NOMO-1 (cell line): ENCODE measurements around the gene IL19.

Source experiments
- DNase-seq, 2 experiments: peaks; one replicate each; lab custom pipeline; 2025; ENCODE audit not compliant: unreplicated experiment in 2 of 2; lab: John Stamatoyannopoulos, UW

The IL19 gene

DNA sequence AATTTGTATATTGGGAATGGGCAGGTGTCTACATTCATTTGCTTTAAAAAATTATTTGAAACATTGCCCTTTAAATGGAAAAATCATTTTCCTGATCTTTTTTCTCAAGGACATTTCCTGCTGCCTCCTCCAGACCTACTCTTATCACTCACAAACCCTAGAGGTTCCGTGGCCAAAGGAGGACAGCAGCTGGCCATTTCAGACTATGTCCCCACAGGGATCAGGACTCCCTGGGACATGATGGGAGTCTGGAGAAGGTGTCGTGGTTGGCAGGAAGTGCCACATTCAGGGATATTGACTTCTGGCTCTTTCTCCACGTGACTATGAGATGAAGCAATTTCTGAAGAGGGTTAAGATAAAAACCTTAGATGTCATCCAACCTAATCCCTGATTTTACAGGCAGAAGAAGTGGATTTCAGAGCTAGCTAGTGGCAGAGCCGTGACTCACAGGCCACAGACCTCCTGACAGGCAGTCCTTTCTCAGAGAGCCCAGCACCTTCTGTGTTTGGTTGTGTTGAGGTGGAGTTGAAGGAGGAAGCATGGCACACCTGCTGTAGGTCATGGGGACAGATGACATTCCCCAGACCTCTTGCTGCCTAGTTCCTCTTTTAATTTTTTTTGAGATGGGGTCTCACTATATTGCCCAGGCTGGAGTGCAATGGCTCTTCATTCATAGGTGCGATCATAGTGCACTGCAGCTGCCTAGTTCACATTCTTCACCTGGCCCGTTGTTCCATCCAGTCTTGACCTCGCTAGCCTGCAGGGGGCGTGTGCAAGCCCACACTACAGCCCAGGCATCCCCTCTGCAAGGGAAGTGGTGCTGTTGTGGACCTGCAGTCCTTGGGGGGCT lies 27.2 kb downstream of the IL19 start:
- peak in 1 of 2 experiments; percentile 19 for DNase-seq

DNA sequence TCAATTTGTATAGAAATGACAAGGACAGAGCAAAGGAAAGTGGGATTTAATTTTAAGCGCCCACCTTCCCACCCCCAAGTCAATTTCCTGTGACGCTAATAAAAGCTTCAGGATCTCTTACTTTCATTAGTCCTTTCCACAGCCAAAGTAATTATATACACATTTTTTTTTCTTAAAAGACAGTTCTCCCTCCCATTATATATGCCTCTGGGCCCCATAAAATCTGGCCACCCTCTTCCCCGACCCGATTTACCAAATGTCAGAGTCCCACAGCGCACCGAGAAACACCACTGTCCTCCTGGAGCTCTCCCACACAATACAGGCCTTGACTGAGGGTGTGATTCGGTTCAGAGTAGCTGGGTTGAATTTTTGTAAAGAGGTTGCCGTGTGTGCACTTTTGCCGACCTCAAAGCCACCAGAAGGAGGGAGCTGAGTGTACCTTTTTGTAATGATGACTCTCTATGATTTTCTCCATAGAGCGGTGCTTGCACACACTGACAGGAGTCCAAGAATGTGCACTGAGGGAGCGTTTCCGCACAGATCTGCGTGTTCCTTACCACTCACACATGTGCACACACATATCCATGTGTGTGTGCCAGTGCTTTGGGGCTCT lies 27.9 kb downstream of the IL19 start:
- no peak for DNase-seq

- DNase-seq: no peak
Measured at GRCh38 chr1:206799311-206799710, 28.7 kb downstream of the IL19 start.

DNA sequence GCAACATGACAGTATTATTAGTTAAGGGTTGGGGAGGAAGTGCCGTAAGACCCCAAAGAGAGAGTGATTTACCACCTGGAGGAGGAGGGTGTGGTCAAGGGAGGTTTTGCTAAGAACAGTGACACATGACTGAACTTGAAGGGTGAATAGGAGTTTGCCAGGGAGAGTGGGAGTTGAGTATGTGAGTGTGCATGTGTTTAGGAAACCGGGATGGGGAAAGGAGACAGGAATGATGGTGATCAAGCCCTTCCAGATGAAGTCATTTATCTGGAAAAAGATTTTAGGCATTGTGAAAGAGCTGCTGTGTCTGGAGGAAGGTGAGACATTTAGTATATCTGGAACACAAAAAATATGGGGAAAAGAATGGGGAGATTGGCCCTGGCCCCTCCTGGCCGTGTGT lies 29.8 kb downstream of the IL19 start:
- no peak for DNase-seq

- DNase-seq: no peak
Measured at GRCh38 chr1:206800891-206801290, 30.3 kb downstream of the IL19 start.

- no peak for DNase-seq
Measured at GRCh38 chr1:206801467-206801866, 30.9 kb downstream of the IL19 start.

DNA sequence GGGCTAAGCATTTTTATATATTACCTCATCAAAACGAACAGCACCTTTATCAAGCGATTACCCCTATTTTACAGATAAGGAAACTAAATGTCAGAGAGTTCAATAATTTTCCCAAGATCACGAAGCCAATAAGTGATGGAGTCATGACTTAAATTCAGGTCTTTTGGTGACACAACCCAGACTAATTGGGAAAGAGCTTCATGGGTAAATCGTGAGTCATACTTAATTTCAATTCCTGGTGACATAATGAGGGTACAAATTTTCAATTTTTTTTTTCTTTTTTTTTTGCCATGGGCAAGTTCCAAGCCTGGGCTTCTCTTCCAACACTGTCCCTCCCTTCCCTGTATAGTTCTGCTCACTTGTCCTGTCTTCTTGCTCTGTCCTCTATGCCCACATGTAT lies 31.8 kb downstream of the IL19 start:
- peak; percentile 36 to 69 for DNase-seq

DNA sequence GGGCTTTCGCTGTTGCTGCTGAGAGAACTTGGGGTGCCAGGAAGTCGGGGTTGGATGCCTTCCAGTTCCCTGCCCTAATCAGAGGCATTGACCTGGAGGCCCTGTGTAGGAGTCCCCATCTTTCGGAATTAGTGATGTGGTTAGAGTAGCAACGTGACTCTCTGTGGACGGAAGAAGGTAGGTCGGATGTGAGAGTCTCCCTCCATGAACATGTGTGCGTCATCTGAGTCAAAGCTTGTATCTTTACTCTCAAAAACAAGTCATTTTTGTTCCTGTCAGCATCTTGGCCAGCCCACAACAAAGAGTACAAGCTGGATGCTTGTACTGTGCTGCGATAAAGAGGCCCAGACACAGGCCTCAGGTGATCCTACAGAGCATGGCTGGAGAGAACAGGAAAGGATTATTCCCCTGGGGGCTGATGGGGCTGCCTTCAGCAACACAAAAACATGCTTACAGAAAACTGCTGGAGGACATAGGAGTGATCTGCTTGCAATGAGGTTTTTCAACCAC lies 32.7 kb downstream of the IL19 start:
- DNase-seq: no peak

- no peak for DNase-seq
Measured at GRCh38 chr1:206804156-206804737, 33.7 kb downstream of the IL19 start.

GRCh38 chr1:206805357-206805756 lies 34.8 kb downstream of the IL19 start:
- no peak for DNase-seq

- DNase-seq: peak in 1 of 2 experiments; percentile 45
Measured at GRCh38 chr1:206808615-206809014, 38.0 kb downstream of the IL19 start.

DNA sequence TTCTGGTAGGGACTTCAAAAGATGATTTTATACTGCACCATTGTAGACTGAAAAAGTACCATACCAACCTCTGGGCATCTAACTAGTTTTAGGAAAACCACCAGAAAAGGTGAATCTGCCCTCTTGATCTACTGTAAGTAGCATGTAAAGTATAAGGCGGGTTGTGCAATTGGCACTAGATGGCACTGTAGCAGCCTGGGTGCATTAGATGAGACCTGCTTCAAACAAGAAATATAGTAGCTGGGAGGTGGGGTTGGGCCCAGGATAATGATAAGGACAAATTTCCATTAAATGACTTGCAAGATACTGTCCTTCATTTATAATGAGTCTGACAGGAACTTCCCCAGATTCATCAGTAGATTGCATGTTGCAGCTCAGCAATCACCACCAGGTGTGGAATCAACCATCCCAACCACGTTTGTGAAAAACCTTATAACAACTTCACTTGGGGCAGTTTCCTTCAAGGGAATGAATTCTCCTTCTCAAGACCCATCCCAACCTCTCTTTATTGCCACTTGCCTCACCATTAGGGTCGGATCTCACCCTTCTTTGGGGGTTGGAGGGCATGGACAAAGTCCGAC lies 39.0 kb downstream of the IL19 start:
- peak in 1 of 2 experiments; percentile 33 for DNase-seq

- peak; percentile 14 to 56 for DNase-seq
Measured at GRCh38 chr1:206812471-206812870, 41.9 kb downstream of the IL19 start.

DNA sequence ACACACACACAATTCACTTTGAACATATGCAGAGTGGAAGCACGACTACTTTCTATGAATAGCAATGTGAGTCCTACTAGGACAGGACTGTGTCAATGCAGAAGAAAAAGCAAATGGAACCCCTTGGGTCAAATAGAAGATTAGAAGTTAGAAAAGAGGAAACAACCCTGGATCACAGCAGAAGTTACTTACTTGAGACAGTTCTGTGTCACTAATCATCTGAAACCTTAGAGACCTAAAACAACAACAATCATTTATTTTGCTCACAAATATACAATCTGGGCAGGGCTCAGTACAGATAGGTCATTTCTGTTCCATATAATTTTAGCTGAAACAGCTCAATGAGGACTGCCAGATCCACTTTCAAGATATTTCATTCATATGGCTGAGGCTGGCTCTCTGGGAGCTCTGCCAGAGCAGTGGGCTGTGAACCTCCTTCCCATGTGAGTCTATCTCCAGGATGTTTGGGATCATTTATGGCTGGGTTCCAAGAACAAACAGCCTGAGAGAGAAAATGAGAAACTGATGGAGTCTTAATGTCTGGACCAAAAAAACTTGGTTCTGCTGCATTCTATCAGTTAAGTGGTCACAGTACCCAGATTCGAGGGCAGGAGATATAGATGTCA lies 44.3 kb downstream of the IL19 start:
- DNase-seq: peak in 1 of 2 experiments; percentile 43

GRCh38 chr1:206816390-206817287 lies 46.1 kb downstream of the IL19 start:
- no peak for DNase-seq

GRCh38 chr1:206821493-206821892 lies 50.9 kb downstream of the IL19 start:
- no peak for DNase-seq

DNA sequence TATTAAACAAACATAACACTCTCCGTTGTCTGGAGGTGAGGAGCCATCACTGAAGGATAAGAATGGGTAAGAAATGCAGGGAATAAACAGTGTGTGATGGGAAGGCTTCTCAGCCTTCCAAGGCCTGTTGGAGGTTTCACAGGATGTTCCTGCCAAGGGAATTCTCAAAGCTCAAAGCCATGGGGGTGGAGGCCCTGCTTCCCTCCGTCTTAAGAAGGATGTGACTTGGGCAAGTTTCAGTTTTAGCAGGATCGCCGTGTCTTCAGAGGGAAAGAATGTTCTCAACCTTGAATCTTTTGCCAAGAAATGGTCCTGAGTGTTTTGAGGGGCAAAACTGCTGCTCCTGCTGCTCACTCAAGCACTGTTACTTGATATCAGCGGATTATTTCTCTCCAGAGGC lies 53.2 kb downstream of the IL19 start:
- no peak for DNase-seq

DNA sequence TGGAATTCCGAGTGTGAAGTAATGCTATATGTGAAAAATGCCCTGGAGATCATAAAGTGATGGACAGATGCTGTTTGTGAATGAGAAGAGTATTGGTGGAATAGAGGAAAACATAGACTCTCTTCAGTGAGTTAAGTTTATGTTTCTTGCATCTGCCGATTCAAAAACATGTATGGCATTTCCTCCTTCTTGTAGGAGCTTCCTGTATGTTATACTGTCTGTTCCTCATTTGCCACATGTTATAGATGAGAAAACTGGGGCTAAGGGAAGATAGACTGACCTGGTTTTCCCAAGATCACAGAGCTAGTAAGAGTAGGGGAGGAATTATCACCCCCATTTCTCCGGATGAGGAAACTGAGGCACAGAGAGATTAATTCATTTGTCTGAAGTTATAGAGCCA lies 53.8 kb downstream of the IL19 start:
- peak; percentile 27 to 59 for DNase-seq

DNA sequence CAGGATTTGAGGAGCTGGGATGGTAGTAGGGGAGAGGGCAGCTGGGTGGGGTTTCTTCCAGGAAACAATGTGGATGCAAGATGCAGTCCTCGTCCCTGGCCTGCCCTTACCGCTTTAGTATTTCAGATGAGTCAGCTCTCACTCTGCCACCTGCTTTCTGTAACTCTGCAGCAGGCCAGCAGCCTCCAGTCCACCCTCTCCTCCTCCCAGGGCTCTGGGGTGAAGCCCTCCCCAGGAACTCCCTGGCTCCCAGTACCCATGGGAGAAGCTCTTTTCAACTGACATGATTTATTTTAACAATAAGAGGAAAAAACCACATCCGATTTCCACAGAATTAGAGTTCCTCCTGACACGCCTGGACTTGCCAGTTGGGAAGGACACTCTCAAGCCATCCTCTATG lies 55.8 kb downstream of the IL19 start:
- DNase-seq: peak in 1 of 2 experiments; percentile 23

DNA sequence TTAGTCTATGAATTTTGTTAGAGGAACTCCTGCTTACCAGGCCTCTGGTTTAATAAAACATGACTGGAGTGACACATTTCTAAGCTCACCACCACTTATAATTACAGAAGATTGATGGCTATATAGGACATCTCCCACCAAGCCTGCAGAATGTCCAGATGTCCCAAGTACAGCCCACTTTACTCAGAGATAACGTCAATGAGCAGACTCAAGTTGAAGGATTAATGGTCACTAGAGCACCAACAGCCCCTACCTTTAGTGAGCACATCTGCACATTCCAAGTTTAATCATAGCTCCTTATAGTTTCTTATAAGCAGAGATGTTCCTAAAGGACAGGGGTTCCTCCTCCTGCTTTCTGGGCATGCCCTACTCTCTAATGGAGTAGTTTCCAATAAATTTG lies 57.5 kb downstream of the IL19 start:
- no peak for DNase-seq
